GM20431 (cell line): ENCODE measurements around the gene RFLNA.
"Not testable (repeated sequence)": the region's sequence is repeated elsewhere in the genome, so short reads cannot be mapped to it uniquely, and the experiment has no call there.

Experiments
- in situ Hi-C: fragments of 300-500 bp; cut with MseI, MboI; formaldehyde crosslinking; loops from one replicate; pipeline ENCODE4 v1.15.0; 2020; ENCODE audit warnings: low sequenced_read_pairs; ENCODE audit not compliant: unreplicated experiment

RFLNA gene

GRCh38 chr12:124316257-124316900 is 21.5 kb downstream of the RFLNA start:
- in situ Hi-C loops: loop anchor here (10.0 kb wide), 1 partner anchor 272 kb away; no protein-coding TSS in a partner anchor

- in situ Hi-C loops: loop anchor here (10.0 kb wide), 1 partner anchor 273 kb away; no protein-coding TSS in a partner anchor
These were observed 22.5 kb downstream of the RFLNA start for GRCh38 chr12:124317400-124317799.

- in situ Hi-C loops: loop anchor here (10.0 kb wide), 1 partner anchor 274 kb away; no protein-coding TSS in a partner anchor
These were observed 23.6 kb downstream of the RFLNA start for GRCh38 chr12:124318278-124319020.

GRCh38 chr12:124319368-124320050 is 24.6 kb downstream of the RFLNA start:
- in situ Hi-C loops: loop anchor here (10.0 kb wide), 1 partner anchor 275 kb away; no protein-coding TSS in a partner anchor

- in situ Hi-C loops: no loop called here
These were observed 26.2 kb downstream of the RFLNA start for GRCh38 chr12:124321040-124321481.

- in situ Hi-C loops: no loop called here
These were observed 26.8 kb downstream of the RFLNA start for GRCh38 chr12:124321556-124322270.

- in situ Hi-C loops: no loop called here
These were observed 27.5 kb downstream of the RFLNA start for GRCh38 chr12:124322271-124322998.

GRCh38 chr12:124322999-124323328 is 28.1 kb downstream of the RFLNA start:
- in situ Hi-C loops: not testable (repeated sequence)

- in situ Hi-C loops: no loop called here
These were observed 29.1 kb downstream of the RFLNA start for GRCh38 chr12:124323771-124324530.

- in situ Hi-C loops: loop anchor here (25.0 kb wide), 1 partner anchor 437 kb away; no protein-coding TSS in a partner anchor
These were observed 30.2 kb downstream of the RFLNA start for GRCh38 chr12:124324803-124325705.

GRCh38 chr12:124326104-124326503 is 31.2 kb downstream of the RFLNA start:
- in situ Hi-C loops: loop anchor here (25.0 kb wide), 1 partner anchor 436 kb away; no protein-coding TSS in a partner anchor

GRCh38 chr12:124326871-124327270 is 32.0 kb downstream of the RFLNA start:
- in situ Hi-C loops: loop anchor here (25.0 kb wide), 1 partner anchor 435 kb away; no protein-coding TSS in a partner anchor

GRCh38 chr12:124327362-124328043 is 32.6 kb downstream of the RFLNA start:
- in situ Hi-C loops: loop anchor here (25.0 kb wide), 1 partner anchor 435 kb away; no protein-coding TSS in a partner anchor

- in situ Hi-C loops: loop anchor here (25.0 kb wide), 1 partner anchor 434 kb away; no protein-coding TSS in a partner anchor
These were observed 33.2 kb downstream of the RFLNA start for GRCh38 chr12:124328116-124328515.

- in situ Hi-C loops: loop anchor here (25.0 kb wide), 1 partner anchor 434 kb away; no protein-coding TSS in a partner anchor
These were observed 33.7 kb downstream of the RFLNA start for GRCh38 chr12:124328636-124329035.

GRCh38 chr12:124332058-124332672 is 37.3 kb downstream of the RFLNA start:
- in situ Hi-C loops: loop anchor here (25.0 kb wide), 1 partner anchor 430 kb away; no protein-coding TSS in a partner anchor
